HG03342 (cell line): ENCODE results near the gene ALDH3A2.

ENCODE experiments used
- ATAC-seq: cut with Tn5 transposase; IDR thresholded peaks from one replicate; pipeline ENCODE4 v1.9.1; 2021; ENCODE audit warnings: mild to moderate bottlenecking, moderate library complexity; ENCODE audit not compliant: unreplicated experiment

Gene ALDH3A2

GRCh38 chr17:19713901-19714361, 65.4 kb downstream of the ALDH3A2 start:
- ATAC-seq: no peak

DNA sequence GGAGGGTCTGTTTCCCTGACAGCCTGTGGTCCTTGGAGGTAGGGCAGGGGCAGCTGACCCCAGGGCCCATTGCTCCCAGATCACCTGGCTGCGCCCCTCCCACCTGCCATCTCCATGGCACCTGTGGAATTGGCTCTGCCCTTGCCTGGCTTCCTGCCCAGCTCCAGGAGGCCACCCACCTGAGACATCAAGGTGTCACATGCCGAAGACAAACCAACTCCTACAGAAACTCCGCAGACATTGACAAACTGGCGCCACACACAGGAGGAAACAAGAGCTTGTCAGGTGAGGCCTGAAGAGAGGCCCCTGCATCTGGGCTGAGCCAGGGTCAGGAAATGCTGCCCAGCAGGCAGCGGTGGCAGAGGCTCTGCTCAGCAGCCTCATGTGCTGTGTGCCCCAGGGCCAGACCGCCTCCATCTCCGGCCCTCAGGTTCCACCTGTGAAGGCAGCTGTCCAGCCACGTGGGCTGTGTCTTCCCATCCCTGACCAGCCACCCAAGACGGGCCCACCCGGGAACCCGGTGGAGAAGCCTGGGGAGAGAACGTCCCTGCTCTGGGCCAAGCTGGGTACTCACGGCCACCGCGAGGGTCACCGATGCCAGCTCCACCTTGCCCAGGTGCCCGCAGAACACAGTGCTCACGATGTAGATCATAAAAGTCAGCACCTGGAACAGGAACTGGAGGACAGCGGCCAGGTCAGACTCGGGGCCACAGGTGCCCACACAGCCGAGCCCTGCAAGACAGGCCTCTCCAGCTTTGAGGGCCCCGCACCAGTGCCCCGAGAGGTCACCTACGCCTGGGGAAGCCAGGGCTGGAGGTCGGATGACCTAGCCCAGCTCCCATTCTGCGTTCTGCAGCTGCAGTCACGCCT, 66.2 kb downstream of the ALDH3A2 start:
- ATAC-seq: no peak

- no peak for ATAC-seq
Measured at GRCh38 chr17:19716108-19717030, 67.8 kb downstream of the ALDH3A2 start, which contains the start of gene SLC47A2. Gene SLC47A2, minus strand, starts transcription at chr17:19716584. Its CDS starts 29 bp downstream, at chr17:19716555.

DNA sequence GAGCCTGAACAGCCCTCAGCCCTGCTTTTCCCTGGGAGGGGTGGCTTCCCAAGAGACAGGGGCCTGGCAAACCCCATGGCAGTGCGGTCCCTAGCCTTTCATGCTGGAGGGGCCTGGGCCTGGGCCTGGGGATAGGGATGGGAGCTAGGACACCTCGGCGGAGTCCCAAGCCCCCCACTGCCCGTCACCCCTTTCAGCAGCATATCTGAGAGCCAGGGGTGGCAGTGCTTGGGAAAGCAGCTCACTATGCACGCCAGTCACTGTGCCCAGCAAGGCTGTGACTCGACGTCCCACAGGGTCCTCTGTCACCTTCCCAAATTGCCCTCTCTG, 68.4 kb downstream of the ALDH3A2 start:
- no peak for ATAC-seq

- no peak for ATAC-seq
Measured at GRCh38 chr17:19717411-19717908, 68.9 kb downstream of the ALDH3A2 start.

- no peak for ATAC-seq
Measured at GRCh38 chr17:19718041-19718612, 69.6 kb downstream of the ALDH3A2 start.

- ATAC-seq: no peak
Measured at GRCh38 chr17:19718613-19719354, 70.2 kb downstream of the ALDH3A2 start.

DNA sequence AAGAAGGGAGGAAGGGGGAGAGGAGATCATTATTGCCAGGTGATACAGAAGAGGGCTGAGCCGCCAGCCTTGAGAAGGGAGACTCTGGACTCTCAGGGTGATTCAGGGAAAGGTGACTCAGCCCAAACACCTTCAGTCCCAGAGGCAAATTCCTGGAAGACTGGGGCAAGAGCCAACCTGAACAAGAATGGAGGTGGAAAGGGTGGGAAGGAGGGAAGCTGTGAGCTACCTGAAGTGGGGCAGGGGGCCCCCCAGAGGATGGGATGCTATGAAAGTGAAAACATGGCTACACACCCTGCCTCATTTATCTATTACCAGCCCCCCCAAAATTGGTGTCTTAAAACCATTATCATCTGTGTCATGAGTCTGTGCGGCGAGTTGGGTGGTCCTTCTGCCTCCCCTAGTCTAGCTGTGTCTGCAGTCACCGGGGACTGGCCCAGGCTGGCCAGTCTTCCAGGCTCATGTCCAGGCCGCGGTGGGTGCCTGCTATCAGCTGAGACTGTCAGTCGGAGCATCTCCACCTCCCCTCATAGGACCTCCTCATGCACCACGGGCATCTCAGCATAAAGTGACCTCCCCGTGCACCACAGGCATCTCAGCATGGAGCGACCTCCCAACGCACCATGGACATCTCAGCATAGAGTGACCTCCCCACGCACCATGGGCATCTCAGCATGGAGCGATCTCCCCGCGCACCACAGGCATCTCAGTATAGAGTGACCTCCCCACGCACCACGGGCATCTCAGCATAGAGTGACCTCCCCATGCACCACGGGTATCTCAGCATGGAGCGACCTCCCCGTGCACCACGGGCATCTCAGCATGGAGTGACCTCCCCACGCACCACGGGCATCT, 71.0 kb downstream of the ALDH3A2 start:
- no peak for ATAC-seq

DNA sequence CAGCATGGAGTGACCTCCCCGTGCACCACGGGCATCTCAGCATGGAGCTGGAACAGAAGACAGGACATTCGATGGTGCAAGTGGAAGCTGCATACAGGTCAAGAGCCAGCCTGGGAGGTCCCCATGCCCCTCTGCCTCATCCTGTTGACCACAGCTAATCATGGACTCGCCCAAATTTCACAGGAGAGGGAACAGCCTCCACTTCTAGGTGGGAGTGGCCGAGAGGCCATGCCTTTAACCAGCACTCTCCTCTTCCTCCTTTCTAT, 71.6 kb downstream of the ALDH3A2 start:
- no peak for ATAC-seq

GRCh38 chr17:19720631-19721426, 72.3 kb downstream of the ALDH3A2 start:
- no peak for ATAC-seq

GRCh38 chr17:19723964-19724363, 75.4 kb downstream of the ALDH3A2 start:
- ATAC-seq: no peak

GRCh38 chr17:19724501-19725420, 76.2 kb downstream of the ALDH3A2 start:
- ATAC-seq: no peak

DNA sequence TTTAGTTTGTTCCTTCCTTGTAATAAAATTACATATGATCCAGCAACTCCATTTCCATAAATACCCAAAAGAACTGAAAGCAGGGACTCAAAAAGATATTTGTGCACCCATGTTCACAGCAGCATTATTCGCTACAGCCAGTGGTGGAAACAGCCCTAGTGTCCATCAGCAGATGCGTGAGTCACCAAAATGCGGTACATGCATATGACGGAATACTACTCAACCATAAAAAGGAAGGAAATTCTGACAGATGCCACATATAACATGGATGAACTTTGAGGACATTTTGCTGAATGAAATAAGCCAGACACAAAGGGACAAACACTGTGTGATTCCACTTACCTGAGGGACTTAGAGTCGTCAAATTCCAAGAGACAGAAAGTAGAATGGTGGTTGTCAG, 76.9 kb downstream of the ALDH3A2 start:
- ATAC-seq: no peak

DNA sequence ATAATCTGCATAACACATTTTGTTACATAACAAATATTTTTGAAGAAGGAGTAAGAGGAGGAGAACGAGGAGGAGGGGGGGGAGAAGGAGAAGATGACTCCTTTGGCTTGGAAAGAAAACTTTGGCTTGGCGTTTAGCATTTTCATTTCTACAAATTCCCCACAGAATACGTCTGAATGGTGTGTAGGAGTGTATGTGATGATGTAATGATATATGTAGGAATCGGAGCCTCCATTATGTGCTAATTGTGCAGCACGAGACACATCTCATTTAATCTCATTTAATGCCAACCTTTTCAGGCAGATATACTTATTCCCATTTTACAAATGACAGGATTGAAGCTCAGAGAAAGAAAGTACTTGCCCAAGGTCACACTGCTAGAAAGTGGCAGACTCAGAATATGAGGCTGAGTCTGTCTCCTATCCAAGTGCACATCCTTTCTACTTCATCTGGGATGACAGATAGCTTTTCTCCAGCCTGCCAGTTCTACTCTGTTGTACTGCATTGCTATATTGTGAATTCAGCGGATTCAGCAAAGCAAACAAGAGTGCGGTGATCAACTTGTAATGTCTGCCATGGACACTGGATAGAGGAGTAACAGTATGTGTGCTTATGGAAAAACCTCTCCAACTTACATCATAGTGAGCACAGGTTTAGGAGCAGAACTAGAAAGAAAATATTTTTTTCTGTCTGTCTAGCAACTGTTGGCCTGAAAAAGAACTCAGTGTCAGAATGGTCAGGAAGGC, 78.3 kb downstream of the ALDH3A2 start:
- no peak for ATAC-seq
